H9 (cell line): ENCODE data around the gene ADIPOR1. TPM values are rescaled to one million over a fixed set of nuclear protein-coding genes. Genes with fewer than 3 reads are reported as not detected.

Experiments used
- DNase-seq: peaks from one replicate; pipeline ENCODE4 v3.0.0-alpha.2; 2017
- H2AFZ ChIP-seq: one replicate; pipeline ENCODE4 v1.6.1; 2013; ENCODE audit warnings: mild to moderate bottlenecking, low read length, control low read depth, moderate library complexity
- H2AK5ac ChIP-seq: 2 replicates; pipeline ENCODE4 v1.6.1; 2013; ENCODE audit warnings: low read length, control low read depth, mixed read lengths; ENCODE audit not compliant: insufficient read length
- H2BK120ac ChIP-seq: one replicate; pipeline ENCODE4 v1.6.1; 2013; ENCODE audit warnings: low read depth, mild to moderate bottlenecking, low read length, control low read depth, inconsistent platforms; ENCODE audit not compliant: poor library complexity, severe bottlenecking
- H2BK12ac ChIP-seq: 2 replicates; pipeline ENCODE4 v1.6.1; 2013; ENCODE audit warnings: low read length, control low read depth, mixed read lengths, low read depth; ENCODE audit not compliant: insufficient read length
- H2BK15ac ChIP-seq: 2 replicates; pipeline ENCODE4 v1.6.1; 2013; ENCODE audit warnings: low read depth, low read length, control low read depth
- H2BK20ac ChIP-seq: one replicate; pipeline ENCODE4 v1.6.1; 2013; ENCODE audit warnings: low read depth, mild to moderate bottlenecking, low read length, control low read depth, inconsistent platforms; ENCODE audit not compliant: poor library complexity, severe bottlenecking
- H2BK5ac ChIP-seq: 2 replicates; pipeline ENCODE4 v1.6.1; 2013; ENCODE audit warnings: low read length, control low read depth, mixed read lengths; ENCODE audit not compliant: insufficient read length
- H3K14ac ChIP-seq: 2 replicates; pipeline ENCODE4 v1.6.1; 2013; ENCODE audit warnings: low read length, control low read depth; ENCODE audit not compliant: insufficient read depth
- H3K18ac ChIP-seq: 2 replicates; pipeline ENCODE4 v1.6.1; 2013; ENCODE audit warnings: low read depth, mild to moderate bottlenecking, mixed read lengths, low read length, control low read depth; ENCODE audit not compliant: insufficient read length
- H3K23ac ChIP-seq: 2 replicates; pipeline ENCODE4 v1.6.1; 2013; ENCODE audit warnings: low read length, control low read depth, mixed read lengths, low read depth; ENCODE audit not compliant: insufficient read length
- H3K23me2 ChIP-seq: 2 replicates; pipeline ENCODE4 v1.6.1; 2013; ENCODE audit warnings: low read depth, mild to moderate bottlenecking, mixed read lengths, low read length, control low read depth; ENCODE audit not compliant: insufficient read length, poor library complexity, severe bottlenecking
- H3K27ac ChIP-seq: 2 replicates; pipeline ENCODE4 v1.5.1; 2013; ENCODE audit warnings: low read length, control low read depth, mixed read lengths, low read depth; ENCODE audit not compliant: insufficient read length
- H3K27me3 ChIP-seq: 2 replicates; pipeline ENCODE4 v1.6.1; 2013; ENCODE audit warnings: low read length, control low read depth, inconsistent platforms; ENCODE audit not compliant: insufficient read depth
- H3K4ac ChIP-seq: 2 replicates; pipeline ENCODE4 v1.6.1; 2013; ENCODE audit warnings: low read depth, mild to moderate bottlenecking, control low read depth, inconsistent platforms, low read length, moderate library complexity
- H3K4me1 ChIP-seq: 2 replicates; pipeline ENCODE4 v1.6.1; 2013; ENCODE audit warnings: low read length, control low read depth, inconsistent platforms; ENCODE audit not compliant: insufficient read depth
- H3K4me2 ChIP-seq: 2 replicates; pipeline ENCODE4 v1.6.1; 2013; ENCODE audit warnings: low read length, control low read depth, mixed read lengths; ENCODE audit not compliant: insufficient read length, insufficient read depth
- H3K56ac ChIP-seq: 2 replicates; pipeline ENCODE4 v1.6.1; 2013; ENCODE audit warnings: low read depth, mild to moderate bottlenecking, mixed read lengths, low read length, control low read depth; ENCODE audit not compliant: insufficient read length
- H3K79me1 ChIP-seq: 2 replicates; pipeline ENCODE4 v1.6.1; 2013; ENCODE audit warnings: low read depth, mild to moderate bottlenecking, moderate library complexity, low read length, control low read depth, inconsistent platforms; ENCODE audit not compliant: insufficient read depth, poor library complexity, severe bottlenecking
- H3K79me2 ChIP-seq: 2 replicates; pipeline ENCODE4 v1.6.1; 2013; ENCODE audit warnings: low read length, control low read depth, inconsistent platforms; ENCODE audit not compliant: insufficient read depth
- H3K9ac ChIP-seq: 2 replicates; pipeline ENCODE4 v1.6.1; 2013; ENCODE audit warnings: low read length, control low read depth, mixed read lengths; ENCODE audit not compliant: insufficient read length; ENCODE audit errors: extremely low read depth
- H3K9me3 ChIP-seq: one replicate; pipeline ENCODE4 v1.6.1; 2013; ENCODE audit warnings: low read depth, low read length, inconsistent platforms; ENCODE audit not compliant: control insufficient read depth
- H3T11ph ChIP-seq: one replicate; pipeline ENCODE4 v1.6.1; 2013; ENCODE audit warnings: mild to moderate bottlenecking, low read length, control low read depth, inconsistent platforms
- H4K20me1 ChIP-seq: one replicate; pipeline ENCODE4 v1.6.1; 2013; ENCODE audit not compliant: control insufficient read depth, insufficient read length, insufficient read depth
- H4K5ac ChIP-seq: 2 replicates; pipeline ENCODE4 v1.6.1; 2013; ENCODE audit warnings: low read depth, mild to moderate bottlenecking, mixed read lengths, low read length, control low read depth; ENCODE audit not compliant: insufficient read length
- H4K8ac ChIP-seq: replicated peaks from 2 replicates; pipeline ENCODE4 v1.6.1; 2013; ENCODE audit warnings: low read length, control low read depth, mixed read lengths, low read depth; ENCODE audit not compliant: insufficient read length
- H4K91ac ChIP-seq: 2 replicates; pipeline ENCODE4 v1.6.1; 2013; ENCODE audit warnings: low read depth, mild to moderate bottlenecking, moderate library complexity, mixed read lengths, low read length, control low read depth; ENCODE audit not compliant: insufficient read length
- H3K27ac Mint-ChIP-seq, 3 experiments: 2 replicates in 2 of 3; 3 replicates in 1 of 3; pipeline ENCODE4 v1.8.0; 2020 to 2021; ENCODE audit warnings: mixed read lengths in 3 of 3, mild to moderate bottlenecking in 1 of 3, moderate library complexity in 1 of 3
- H3K27me3 Mint-ChIP-seq: 2 replicates; pipeline ENCODE4 v1.8.0; 2021; ENCODE audit warnings: low read depth, mild to moderate bottlenecking, moderate library complexity, mixed read lengths
- H3K36me3 Mint-ChIP-seq, 3 experiments: 2 replicates in 2 of 3; 3 replicates in 1 of 3; pipeline ENCODE4 v1.8.0; 2020 to 2021; ENCODE audit warnings: low read depth in 3 of 3, mixed read lengths in 3 of 3; ENCODE audit not compliant: insufficient read depth in 1 of 3
- H3K4me1 Mint-ChIP-seq, 2 experiments: 2 replicates each; pipeline ENCODE4 v1.8.0; 2020; ENCODE audit warnings: mixed read lengths in 2 of 2
- H3K4me3 Mint-ChIP-seq, 2 experiments: 2 replicates in 1 of 2; 3 replicates in 1 of 2; pipeline ENCODE4 v1.8.0; 2020 to 2021; ENCODE audit warnings: mild to moderate bottlenecking in 2 of 2, mixed read lengths in 2 of 2, moderate library complexity in 1 of 2
- H3K9me3 Mint-ChIP-seq, 2 experiments: 2 replicates in 1 of 2; 3 replicates in 1 of 2; pipeline ENCODE4 v1.8.0; 2020; ENCODE audit warnings: mild to moderate bottlenecking in 2 of 2, mixed read lengths in 2 of 2, moderate library complexity in 1 of 2
- WGBS: extraction: QIAGEN DNeasy Blood & Tissue Kit; methylation state at CpG from one replicate; pipeline ENCODE4 v1.1.7; 2013; ENCODE audit warnings: missing lambda C conversion rate, low lambda C conversion rate, mixed read lengths; ENCODE audit not compliant: insufficient read length; ENCODE audit errors: extremely low coverage; 5-methylcytosine and 5-hydroxymethylcytosine counted together
- total RNA-seq: library from RNA; stranded (reverse); gene quantifications from 2 replicates; pipeline ENCODE4 v1.2.1, GENCODE V29; 2021
- TF ChIP-seq, protein P1 (sequence below): fragments of 200-600 bp; sonication (generic); conservative IDR thresholded peaks from 3 replicates; pipeline ENCODE4 v1.8.0; 2021; ENCODE audit warnings: antibody characterized with exemption, mild to moderate bottlenecking

ADIPOR1 gene
- total RNA-seq, 1 experiment from 2014 or later: 65.0 TPM

DNA sequence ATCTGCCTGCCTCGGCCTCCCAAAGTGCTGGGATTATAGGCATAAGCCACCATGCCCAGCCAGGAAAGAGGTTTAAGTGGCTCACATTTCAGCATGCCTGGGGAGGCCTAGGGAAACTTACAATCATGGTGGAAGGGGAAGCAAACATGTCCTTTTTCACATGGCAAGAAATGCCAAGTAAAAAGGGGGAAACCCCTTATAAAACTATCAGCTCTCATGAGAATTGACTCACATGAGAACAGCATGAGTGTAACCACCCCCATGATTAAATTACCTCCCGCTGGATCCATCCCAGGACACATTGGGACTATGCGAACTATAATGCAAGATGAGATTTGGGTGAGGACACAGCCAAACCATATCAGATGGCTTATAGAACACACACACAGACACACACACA, 22.3 kb downstream of the ADIPOR1 start:
- Histone ChIP-seq H3K27ac (no peak overlapping the region), H2BK12ac (no peak overlapping the region), H4K5ac (no peak overlapping the region), H3K4me1 (no peaks in the 10 kb centered on the region), H2BK120ac (no peak overlapping the region), H3K4me2 (no peak overlapping the region), H2AK5ac (no peak overlapping the region), H3K9ac (no peak overlapping the region), H2BK15ac (no peak overlapping the region), H3K9me3 (no peaks in the 10 kb centered on the region), H3K14ac (no peak overlapping the region), H3K23ac (no peak overlapping the region), H3K79me1 (no peaks in the 10 kb centered on the region), H3K18ac (no peak overlapping the region), H2BK5ac (no peak overlapping the region), H3K79me2 (no peaks in the 10 kb centered on the region), H2BK20ac (no peak overlapping the region), H3K27me3 (no peaks in the 10 kb centered on the region), H4K20me1 (no peaks in the 10 kb centered on the region), H3T11ph (no peak overlapping the region), H4K8ac (no peak overlapping the region), H2AFZ (no peak overlapping the region), H3K23me2 (no peaks in the 10 kb centered on the region), H3K4ac (no peak overlapping the region), H3K56ac (no peak overlapping the region), H4K91ac (no peak overlapping the region)
- H3K27ac Mint-ChIP-seq: no peak overlapping the region
- WGBS: no CpG with 5 or more reads among the region's 3 CpGs
- peaks cover 0 to 7% (median 5%) of the 10 kb centered on the region in 3 experiments; a peak in 5 of 7 replicates for H3K36me3 Mint-ChIP-seq
- H3K4me3 Mint-ChIP-seq: no peak overlapping the region
- no peaks in the 10 kb centered on the region for H3K4me1 Mint-ChIP-seq
- TF ChIP-seq, protein P1, sequence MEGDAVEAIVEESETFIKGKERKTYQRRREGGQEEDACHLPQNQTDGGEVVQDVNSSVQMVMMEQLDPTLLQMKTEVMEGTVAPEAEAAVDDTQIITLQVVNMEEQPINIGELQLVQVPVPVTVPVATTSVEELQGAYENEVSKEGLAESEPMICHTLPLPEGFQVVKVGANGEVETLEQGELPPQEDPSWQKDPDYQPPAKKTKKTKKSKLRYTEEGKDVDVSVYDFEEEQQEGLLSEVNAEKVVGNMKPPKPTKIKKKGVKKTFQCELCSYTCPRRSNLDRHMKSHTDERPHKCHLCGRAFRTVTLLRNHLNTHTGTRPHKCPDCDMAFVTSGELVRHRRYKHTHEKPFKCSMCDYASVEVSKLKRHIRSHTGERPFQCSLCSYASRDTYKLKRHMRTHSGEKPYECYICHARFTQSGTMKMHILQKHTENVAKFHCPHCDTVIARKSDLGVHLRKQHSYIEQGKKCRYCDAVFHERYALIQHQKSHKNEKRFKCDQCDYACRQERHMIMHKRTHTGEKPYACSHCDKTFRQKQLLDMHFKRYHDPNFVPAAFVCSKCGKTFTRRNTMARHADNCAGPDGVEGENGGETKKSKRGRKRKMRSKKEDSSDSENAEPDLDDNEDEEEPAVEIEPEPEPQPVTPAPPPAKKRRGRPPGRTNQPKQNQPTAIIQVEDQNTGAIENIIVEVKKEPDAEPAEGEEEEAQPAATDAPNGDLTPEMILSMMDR: no peak
- no peak for DNase-seq
- peaks cover 5 to 9% of the 10 kb centered on the region in 2 experiments for H3K9me3 Mint-ChIP-seq
- H3K27me3 Mint-ChIP-seq: peaks cover 11% of the 10 kb centered on the region; the same call in 1 of the 2 replicates
